Measurements from ENCODE around the gene SLC25A23. TPM values are rescaled to one million over a fixed set of nuclear protein-coding genes. Genes with fewer than 3 reads are reported as not detected.

SLC25A23 gene
- polyA plus RNA-seq, 1 of the 3 experiments (the other 2 are of a cell fraction) = 10.9 TPM

- TF ChIP-seq TEAD4 (IDR thresholded peaks at IDR 0.05; ENCODE audit: borderline replicate concordance, insufficient read depth) (no peak), JUND (IDR thresholded peaks at IDR 0.05) (no peak), MXI1 (IDR thresholded peaks at IDR 0.05; ENCODE audit: low read depth, low read length) (peak; percentile 33; the same call in 1 of the 2 replicates), ZBTB33 (IDR thresholded peaks at IDR 0.05; ENCODE audit: borderline replicate concordance, low read depth) (no peak)
- Histone ChIP-seq H3K79me2 (ENCODE audit: insufficient read depth) (peaks cover 52% of the 10 kb centered on the region), H2AFZ (ENCODE audit: low read depth) (no peak overlapping the region), H3K9ac (peak overlapping the region; percentile 93), H3F3A (replicated peaks; ENCODE audit: insufficient read depth) (peaks cover 6% of the 10 kb centered on the region), H3K9me3 (no peaks in the 10 kb centered on the region), H3K36me3 (replicated peaks in 1 of 2; ENCODE audit: control insufficient read depth in 1 of 2, insufficient read depth in 2 of 2, low read length in 1 of 2) (peaks cover 10 to 37% of the 10 kb centered on the region in 2 experiments), H3K9me2 (no peaks in the 10 kb centered on the region), H3K4me3 (ENCODE audit: low read depth in 2 of 2, low read length in 1 of 2) (peak overlapping the region; percentile 83 to 88), H3K27ac (ENCODE audit: low read depth in 2 of 2, low read length in 1 of 2) (peak overlapping the region; percentile 56 to 65; a peak in 3 of 4 replicates), H4K20me1 (ENCODE audit: insufficient read depth) (peaks cover 54% of the 10 kb centered on the region), H3K4me2 (peak overlapping the region; percentile 98), H3K27me3 (ENCODE audit: insufficient read depth) (no peaks in the 10 kb centered on the region), H3K4me1 (ENCODE audit: control insufficient read depth in 1 of 2, insufficient read depth in 2 of 2, low read depth in 1 of 2, low read length in 1 of 2) (peaks cover 10 to 15% of the 10 kb centered on the region in 2 experiments; a peak in 2 of 4 replicates)
- WGBS (ENCODE audit: low lambda C conversion rate) = 0% methylated on average over 18 of the region's 20 CpGs
- CTCF ChIA-PET = interaction anchor here (4.0 kb wide), 1 partner anchor 12 kb away, joined by 16 read pairs; no protein-coding TSS in a partner anchor
- DNase-seq = peak; percentile 65
- POLR2A ChIA-PET = no interaction called here
Observed at GRCh38 chr19:6423499-6424194, 35.9 kb downstream of the SLC25A23 start.

- H3F3A ChIP-seq (replicated peaks; ENCODE audit: insufficient read depth) = peaks cover 6% of the 10 kb centered on the region
- H3K27ac ChIP-seq (ENCODE audit: low read depth in 2 of 2, low read length in 1 of 2) = no peak overlapping the region
- DNase-seq = peak; percentile 6
- H3K4me1 ChIP-seq (ENCODE audit: control insufficient read depth in 1 of 2, insufficient read depth in 2 of 2, low read depth in 1 of 2, low read length in 1 of 2) = peaks cover 10 to 15% of the 10 kb centered on the region in 2 experiments; a peak in 2 of 4 replicates
- POLR2A ChIA-PET = no interaction called here
- no peaks in the 10 kb centered on the region for H3K9me3 ChIP-seq
- peaks cover 67% of the 10 kb centered on the region for H4K20me1 ChIP-seq (ENCODE audit: insufficient read depth)
- 90% methylated on average over 10 of the region's 20 CpGs for WGBS (ENCODE audit: low lambda C conversion rate)
- peak overlapping the region; percentile 98; the same call in 1 of the 2 replicates for H3K4me2 ChIP-seq
- H3K79me2 ChIP-seq (ENCODE audit: insufficient read depth) = peaks cover 61% of the 10 kb centered on the region
- no peak overlapping the region for H2AFZ ChIP-seq (ENCODE audit: low read depth)
- 0 out of 2 replicates have a peak overlapping the region, but pooled peaks have one; percentile 93 for H3K9ac ChIP-seq
- CTCF ChIA-PET = interaction anchor here (4.0 kb wide), 1 partner anchor 10 kb away, joined by 16 read pairs; no protein-coding TSS in a partner anchor
- H3K4me3 ChIP-seq (ENCODE audit: low read depth in 2 of 2, low read length in 1 of 2) = no peak overlapping the region
- H3K36me3 ChIP-seq (replicated peaks in 1 of 2; ENCODE audit: control insufficient read depth in 1 of 2, insufficient read depth in 2 of 2, low read length in 1 of 2) = peaks cover 23 to 60% of the 10 kb centered on the region in 2 experiments
- no peaks in the 10 kb centered on the region for H3K9me2 ChIP-seq
- no peaks in the 10 kb centered on the region for H3K27me3 ChIP-seq (ENCODE audit: insufficient read depth)
- TF ChIP-seq GATA2 (CRISPR knock-in tag; IDR thresholded peaks at IDR 0.05) (no peak), TCF12 (IDR thresholded peaks at IDR 0.05) (no peak), NFIC (IDR thresholded peaks at IDR 0.05; ENCODE audit: borderline replicate concordance) (no peak), REST (IDR thresholded peaks at IDR 0.05; ENCODE audit: low read depth, low read length) (no peak), PBX3 (IDR thresholded peaks at IDR 0.05) (no peak), SIN3A (IDR thresholded peaks at IDR 0.05; ENCODE audit: borderline replicate concordance, low read depth, low read length) (no peak), FOXM1 (IDR thresholded peaks at IDR 0.05; ENCODE audit: low read depth) (no peak), RXRA (IDR thresholded peaks at IDR 0.05; ENCODE audit: borderline replicate concordance, low read depth) (no peak), FOSL2 (IDR thresholded peaks at IDR 0.05; ENCODE audit: borderline replicate concordance, low read depth) (no peak), ZBTB33 (IDR thresholded peaks at IDR 0.05; ENCODE audit: borderline replicate concordance, low read depth) (no peak), MAX (IDR thresholded peaks at IDR 0.05; ENCODE audit: low read depth) (no peak)
Observed at GRCh38 chr19:6421075-6422014, 38.2 kb downstream of the SLC25A23 start.
